Germinal center (tissue), 1 donor: ENCODE data around the gene SLC17A1.
"Not testable (repeated sequence)": the region's sequence is repeated elsewhere in the genome, so short reads cannot be mapped to it uniquely, and the experiment has no call there.

Source experiments
- DNase-seq: peaks from one replicate; pipeline ENCODE4 v3.0.0; 2012; ENCODE audit warnings: mixed read lengths, low spot score

SLC17A1 gene

DNA sequence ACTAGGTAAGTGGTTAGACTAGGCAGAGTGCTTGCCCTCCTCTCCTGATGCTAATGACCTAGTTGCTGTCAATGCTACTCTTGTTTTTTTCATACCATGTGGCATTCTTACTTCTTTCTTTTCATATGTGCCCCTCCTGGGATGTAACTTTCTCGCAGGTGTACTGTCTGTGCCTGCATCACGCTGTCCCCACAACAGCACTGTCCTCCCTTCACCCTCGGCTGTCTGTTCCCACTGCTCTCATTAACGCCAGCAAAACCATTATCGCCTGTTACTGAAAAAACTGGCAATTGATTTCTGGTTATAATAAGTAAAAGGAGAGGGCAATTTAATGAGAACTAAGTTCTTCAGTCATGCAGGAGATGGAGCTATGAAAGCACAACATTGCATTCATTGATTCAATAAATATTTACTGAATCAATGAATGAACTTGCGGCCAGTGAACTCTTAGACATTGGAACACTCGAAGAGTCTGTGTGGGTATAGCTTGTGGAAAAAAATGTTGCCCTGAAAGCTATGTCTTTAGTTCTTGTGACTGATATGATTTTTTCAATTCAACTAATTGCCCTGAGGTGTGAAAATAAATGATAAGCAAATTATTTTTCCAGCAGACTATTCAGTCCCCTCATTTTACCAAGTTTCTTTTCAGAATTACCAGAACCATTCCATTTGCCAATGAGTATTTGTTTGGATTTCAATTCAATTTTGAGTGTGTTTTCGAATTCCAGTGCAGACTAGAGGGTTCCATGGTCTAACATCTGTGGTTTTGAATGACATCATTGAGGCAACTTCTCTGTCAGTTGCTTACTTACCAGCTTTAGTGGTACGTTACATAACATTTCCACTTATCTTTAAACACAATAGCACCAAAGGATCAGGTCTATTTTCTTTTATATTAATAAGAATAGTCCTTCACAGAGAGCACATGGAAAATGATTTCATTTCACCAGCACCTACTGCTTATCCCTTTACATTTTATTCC, 75.2 kb downstream of the SLC17A1 start:
- no peak for DNase-seq

DNA sequence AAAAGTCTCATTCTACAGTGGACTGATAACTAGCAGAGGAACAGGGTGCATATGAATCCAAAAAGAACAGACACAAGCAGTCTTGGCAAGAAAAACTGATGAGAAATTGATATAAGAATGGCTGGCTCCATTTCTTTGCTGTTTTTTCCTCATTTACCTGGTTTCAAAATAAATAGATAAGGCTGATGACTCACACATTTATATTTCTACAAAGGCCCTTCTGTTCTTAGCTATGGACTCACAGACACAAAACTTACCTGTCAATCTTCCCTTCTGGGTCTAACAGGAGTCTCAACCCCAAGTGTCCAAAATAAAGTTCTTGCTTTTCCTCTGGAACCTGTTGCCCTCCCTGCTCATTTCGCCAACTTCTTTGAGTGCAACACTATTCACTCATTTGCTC, 76.4 kb downstream of the SLC17A1 start:
- no peak for DNase-seq

DNA sequence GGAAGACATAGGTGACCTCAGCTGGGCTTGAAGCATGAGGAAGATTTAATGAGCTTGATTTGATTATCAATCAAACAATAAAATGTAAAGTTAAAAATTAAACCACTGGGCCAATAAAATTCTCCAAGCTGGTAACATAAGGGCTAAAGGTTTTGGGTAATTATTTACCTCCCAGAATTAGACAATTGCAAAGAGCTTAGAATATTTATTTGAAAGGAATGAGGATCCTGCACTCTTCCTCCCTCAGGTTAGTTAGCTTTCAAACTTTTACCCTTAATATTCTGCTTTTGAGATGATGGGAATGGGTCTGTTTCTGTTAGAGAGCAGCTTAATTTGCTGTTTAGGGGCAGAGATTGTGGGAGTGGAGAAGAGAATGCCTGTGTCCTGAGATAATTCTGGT, 77.3 kb downstream of the SLC17A1 start, which contains the start of gene SLC17A4:
Gene SLC17A4, plus strand, starts transcription at position 208 of the 400 bp plus-strand sequence. CDS start 7,221 bp downstream, outside the sequence.
- no peak for DNase-seq

DNA sequence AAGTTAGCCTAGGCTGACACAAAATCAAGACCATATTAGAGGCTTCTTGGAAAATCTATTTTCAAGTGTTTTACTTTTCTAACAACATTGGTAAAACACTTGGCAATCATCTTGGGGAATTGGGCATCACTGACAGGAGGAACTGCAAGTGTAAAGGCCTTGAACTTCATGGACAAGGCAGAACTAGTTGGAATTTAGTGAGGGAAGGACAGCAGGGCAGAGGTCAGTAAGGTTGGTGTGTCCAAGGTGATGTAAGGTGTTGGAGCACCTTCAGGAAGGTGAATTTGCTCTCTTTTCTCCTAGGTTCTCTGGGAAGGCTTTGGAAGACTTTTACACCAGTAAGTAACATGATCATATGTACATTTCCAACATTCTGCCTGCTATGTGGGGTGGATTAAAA, 78.8 kb downstream of the SLC17A1 start:
- no peak for DNase-seq

DNA sequence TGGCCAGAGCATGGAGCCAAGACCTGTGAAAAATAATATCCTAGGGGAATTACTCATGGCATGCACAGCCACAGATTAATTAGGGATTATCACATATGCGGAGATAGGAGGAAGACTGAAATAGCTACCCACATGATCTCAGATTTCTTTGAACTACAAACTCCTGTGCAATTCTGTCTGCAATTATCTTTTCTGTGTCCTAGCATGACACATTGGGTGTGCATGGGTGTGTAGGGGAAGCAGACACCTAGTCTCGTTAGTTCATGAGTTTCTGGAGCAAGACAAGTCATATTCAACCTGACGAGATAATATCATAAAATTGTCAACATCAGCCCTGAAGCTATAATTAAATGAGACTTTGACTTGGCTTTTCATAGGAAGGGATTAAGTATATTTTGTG, 80.9 kb downstream of the SLC17A1 start:
- no peak for DNase-seq

DNA sequence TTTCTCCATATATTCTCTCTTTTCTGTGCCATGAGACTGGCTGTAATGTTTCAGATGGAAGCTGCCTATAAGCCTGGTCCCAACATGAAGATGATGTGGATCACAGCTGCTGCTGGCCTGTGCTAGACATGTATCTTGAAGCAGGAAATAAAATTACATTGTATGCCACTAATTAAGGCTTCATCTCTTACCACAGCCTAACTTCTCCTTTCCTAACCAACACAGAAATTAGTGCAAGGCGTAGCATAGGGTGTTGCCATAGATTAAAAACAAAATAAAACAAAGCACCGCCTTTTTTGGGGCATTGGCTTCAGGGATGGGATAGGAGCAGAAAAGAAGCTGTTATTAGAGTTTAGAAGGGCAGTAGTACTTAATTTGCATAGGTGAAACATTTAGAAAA, 82.0 kb downstream of the SLC17A1 start:
- no peak for DNase-seq

DNA sequence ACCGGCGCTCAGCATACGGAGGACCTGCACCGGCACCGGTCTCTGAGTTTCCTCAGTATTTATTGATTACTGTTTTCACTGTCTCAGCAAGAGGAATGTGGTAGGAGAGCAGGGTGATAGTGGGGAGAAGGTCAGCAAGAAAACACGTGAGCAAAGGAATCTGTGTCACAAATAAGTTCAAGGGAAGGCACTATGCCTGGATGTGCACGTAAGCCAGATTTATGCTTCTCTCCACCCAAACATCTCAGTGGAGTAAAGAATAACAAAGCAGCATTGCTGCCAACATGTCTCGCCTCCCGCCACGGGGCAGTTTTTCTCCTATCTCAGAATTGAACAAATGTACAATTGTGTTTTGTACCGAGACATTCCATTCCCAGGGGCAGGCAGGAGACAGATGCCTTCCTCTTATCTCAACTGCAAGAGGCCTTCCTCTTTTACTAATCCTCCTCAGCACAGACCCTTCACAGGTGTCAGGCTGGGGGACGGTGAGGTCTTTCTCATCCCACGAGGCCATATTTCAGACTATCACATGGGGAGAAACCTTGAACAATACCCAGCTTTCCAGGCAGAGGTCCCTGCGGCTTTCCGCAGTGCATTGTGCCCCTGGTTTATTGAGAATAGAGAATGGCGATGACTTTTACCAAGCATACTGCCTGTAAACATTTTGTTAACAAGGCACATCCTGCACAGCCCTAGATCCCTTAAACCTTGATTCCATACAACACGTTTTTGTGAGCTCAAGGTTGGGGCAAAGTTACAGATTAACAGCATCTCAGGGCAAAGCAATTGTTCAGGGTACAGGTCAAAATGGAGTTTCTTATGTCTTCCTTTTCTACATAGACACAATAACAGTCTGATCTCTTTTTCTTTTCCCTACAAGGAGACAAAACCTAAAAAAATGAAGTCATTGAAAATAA, 83.0 kb downstream of the SLC17A1 start:
- not testable (repeated sequence) for DNase-seq

DNA sequence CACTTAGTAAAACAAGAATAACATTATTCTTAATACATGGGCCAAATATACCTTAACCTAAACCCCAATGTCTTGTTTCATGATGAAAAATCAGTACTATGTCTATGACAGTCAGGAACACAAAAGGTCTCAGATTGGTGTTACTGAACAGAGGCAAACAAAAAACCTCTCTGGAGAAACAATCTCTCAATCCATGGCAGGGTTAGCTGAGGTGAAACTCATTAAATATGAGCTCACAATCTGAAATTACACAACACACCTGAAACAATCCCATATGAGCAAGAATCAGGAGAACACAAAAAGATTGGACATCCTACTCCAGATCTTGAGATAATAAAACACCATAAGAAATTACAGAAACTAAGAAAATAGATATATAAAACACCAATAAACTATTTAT, 83.8 kb downstream of the SLC17A1 start:
- no peak for DNase-seq

DNA sequence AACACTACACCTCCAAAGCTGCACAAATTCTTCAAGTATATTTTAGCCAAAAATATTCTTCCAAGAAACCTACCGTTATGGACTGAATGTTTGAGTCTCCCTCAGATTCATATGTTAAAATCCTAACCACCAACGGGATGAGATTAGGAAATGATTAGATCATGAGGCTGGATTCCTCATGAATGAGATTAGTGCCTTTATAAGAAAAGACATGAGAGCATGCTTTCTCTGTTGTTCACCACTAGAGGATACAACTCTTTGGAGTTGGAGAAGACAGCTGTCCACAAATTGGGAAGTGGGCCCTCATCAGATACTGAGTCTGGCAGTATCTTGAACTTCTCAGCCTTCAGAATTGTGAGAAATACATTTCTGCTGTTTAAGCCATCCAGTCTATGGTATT, 84.4 kb downstream of the SLC17A1 start:
- no peak for DNase-seq

DNA sequence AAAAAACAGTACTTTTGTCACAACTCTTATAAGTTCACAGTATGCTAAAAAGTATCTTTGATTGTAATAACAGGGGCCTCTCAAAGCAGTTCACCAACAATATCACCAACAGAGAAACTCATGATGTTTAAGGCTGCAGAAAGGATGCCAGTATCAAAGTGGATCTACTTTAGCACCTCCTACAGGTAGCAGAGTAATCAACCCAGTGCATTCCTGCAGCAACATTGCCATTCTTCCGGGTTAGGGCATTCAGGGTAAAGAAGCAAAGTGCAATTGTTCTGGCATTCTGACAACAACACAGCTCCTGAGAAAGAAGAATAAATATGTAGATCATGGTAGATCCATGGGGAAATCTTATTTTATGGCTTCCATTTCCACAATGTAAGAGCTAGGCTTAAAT, 84.9 kb downstream of the SLC17A1 start:
- DNase-seq, result no peak

DNA sequence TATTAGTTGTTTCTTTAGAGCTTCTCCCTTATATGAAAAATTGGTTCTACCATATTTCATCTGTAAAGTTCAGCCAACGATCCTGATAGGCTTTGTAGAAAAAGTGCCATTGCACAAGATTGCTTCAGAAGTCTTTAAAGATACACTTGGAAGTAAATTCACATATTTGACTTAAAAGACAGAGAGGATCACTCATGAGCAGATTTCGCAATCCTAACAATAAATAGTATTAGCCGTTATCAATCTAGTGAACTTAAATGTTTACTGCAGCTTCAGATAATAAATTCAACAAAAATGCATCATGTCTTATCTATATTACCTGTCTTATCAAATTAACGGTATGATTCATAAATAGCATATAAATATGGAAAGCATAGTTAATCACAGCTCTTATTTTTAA, 86.0 kb downstream of the SLC17A1 start:
- no peak for DNase-seq

DNA sequence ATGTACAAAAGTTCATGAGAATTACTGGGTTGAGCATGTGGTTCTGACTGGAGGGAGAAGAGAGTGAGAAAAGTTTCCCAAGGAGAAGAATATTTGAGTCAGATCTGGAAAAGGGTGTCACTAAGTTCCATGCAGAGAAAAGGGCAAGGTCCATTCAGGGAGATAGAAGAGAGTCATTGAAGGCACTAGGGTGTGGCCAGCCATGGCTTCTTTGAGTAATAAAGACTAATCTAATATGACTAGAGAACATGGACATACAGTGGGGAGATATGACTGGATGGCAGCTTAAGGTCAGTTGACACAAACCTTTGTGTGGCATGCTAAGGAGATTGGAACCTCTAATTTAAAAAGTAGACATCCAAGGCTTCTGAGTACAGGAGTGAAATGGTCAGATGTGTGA, 88.0 kb downstream of the SLC17A1 start:
- DNase-seq, result no peak

DNA sequence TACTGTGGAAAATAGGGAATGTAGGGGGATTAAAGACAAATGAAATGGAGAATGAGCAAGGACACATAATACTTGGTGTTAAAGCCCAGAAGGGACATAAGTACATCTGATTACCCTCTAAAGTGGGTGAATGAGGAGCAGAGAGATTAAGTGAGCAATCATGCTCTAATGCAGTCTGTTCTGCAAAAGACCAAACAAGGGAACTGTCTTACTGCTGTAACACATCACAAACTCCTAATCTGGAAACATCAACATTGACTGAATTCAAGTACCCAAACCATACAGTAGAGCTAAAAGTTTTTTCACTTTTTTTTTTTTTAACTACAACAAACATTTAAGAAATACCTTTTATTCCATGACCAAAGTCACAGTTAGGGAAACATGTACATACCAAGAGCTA, 96.6 kb downstream of the SLC17A1 start:
- DNase-seq, result no peak
